HEK293 (cell line): ENCODE results near the gene ALDH8A1.

Experiments used
- CTCF ChIA-PET: fragments of 350-600 bp; formaldehyde crosslinking; extraction: SDS; loops from one replicate; lab custom pipeline; 2021; ENCODE audit warnings: antibody characterized with exemption; lab: Yijun Ruan, JAX
- POLR2A ChIA-PET: fragments of 300-600 bp; formaldehyde crosslinking; extraction: SDS; loops from one replicate; lab custom pipeline; 2020; ENCODE audit warnings: antibody characterized with exemption, inconsistent platforms; lab: Yijun Ruan, JAX
- H3K27ac ChIP-seq: fragments of 200-500 bp; sonication (Bioruptor generic); 2 replicates; pipeline ENCODE4 v1.5.1; 2014; ENCODE audit warnings: low read depth, low read length, control low read depth, inconsistent platforms; ENCODE audit errors: extremely low read depth
- H3K36me3 ChIP-seq, 2 experiments: fragments of 200-500 bp in 1 of 2; sonication (Bioruptor generic) in 1 of 2; 1 replicate in 1 of 2; 2 replicates in 1 of 2; pipeline ENCODE4 v1.5.1; 2014 to 2017; ENCODE audit warnings: inconsistent platforms in 2 of 2, low read length in 2 of 2; ENCODE audit not compliant: control insufficient read depth in 2 of 2, insufficient read depth in 1 of 2
- H3K4me1 ChIP-seq: fragments of 200-500 bp; sonication (Bioruptor generic); 2 replicates; pipeline ENCODE4 v1.5.1; 2014; ENCODE audit warnings: mild to moderate bottlenecking, low read length, inconsistent platforms; ENCODE audit not compliant: control insufficient read depth, insufficient read depth
- H3K4me3 ChIP-seq: 2 replicates; pipeline ENCODE4 v1.5.1; 2011; ENCODE audit warnings: low read depth, mild to moderate bottlenecking, control low read depth, low read length, moderate library complexity
- H3K9me3 ChIP-seq: fragments of 200-500 bp; sonication (Bioruptor generic); 2 replicates; pipeline ENCODE4 v1.5.1; 2014; ENCODE audit warnings: low read depth, low read length, inconsistent platforms; ENCODE audit not compliant: control insufficient read depth, insufficient read depth
- BCL6B ChIP-seq: fragments of 450-650 bp; formaldehyde crosslinking; IDR thresholded peaks from 2 replicates; pipeline ENCODE4 v1.5.1; 2017; ENCODE audit warnings: missing biosample characterization, missing genetic modification characterization
- PATZ1 ChIP-seq: fragments of 450-650 bp; formaldehyde crosslinking; IDR thresholded peaks from 2 replicates; pipeline ENCODE4 v1.5.1; 2016; ENCODE audit warnings: missing biosample characterization, missing genetic modification characterization
- PRDM1 ChIP-seq: fragments of 450-650 bp; formaldehyde crosslinking; IDR thresholded peaks from 2 replicates; pipeline ENCODE4; 2016; ENCODE audit warnings: missing biosample characterization, missing genetic modification characterization
- PRDM10 ChIP-seq: fragments of 450-650 bp; formaldehyde crosslinking; IDR thresholded peaks from 2 replicates; pipeline ENCODE4 v1.5.1; 2016; ENCODE audit warnings: missing biosample characterization, missing genetic modification characterization
- SCRT2 ChIP-seq: fragments of 450-650 bp; formaldehyde crosslinking; IDR thresholded peaks from 2 replicates; pipeline ENCODE4 v1.5.1; 2016; ENCODE audit warnings: missing biosample characterization, missing genetic modification characterization
- ZBTB1 ChIP-seq: fragments of 450-650 bp; formaldehyde crosslinking; IDR thresholded peaks from 2 replicates; pipeline ENCODE4 v1.5.1; 2016; ENCODE audit warnings: missing biosample characterization, missing genetic modification characterization
- ZNF114 ChIP-seq: fragments of 450-650 bp; formaldehyde crosslinking; IDR thresholded peaks from 2 replicates; pipeline ENCODE4 v1.5.0; 2017; ENCODE audit warnings: missing biosample characterization, missing genetic modification characterization
- ZNF16 ChIP-seq: fragments of 450-650 bp; formaldehyde crosslinking; IDR thresholded peaks from 2 replicates; pipeline ENCODE4 v1.5.1; 2016; ENCODE audit warnings: low read depth, missing biosample characterization, missing genetic modification characterization
- ZNF280D ChIP-seq: fragments of 450-650 bp; formaldehyde crosslinking; IDR thresholded peaks from 2 replicates; pipeline ENCODE4 v1.5.1; 2016; ENCODE audit warnings: missing biosample characterization, missing genetic modification characterization
- ZNF311 ChIP-seq: fragments of 450-650 bp; formaldehyde crosslinking; IDR thresholded peaks from 2 replicates; pipeline ENCODE4 v1.5.1; 2017; ENCODE audit warnings: missing biosample characterization, missing genetic modification characterization, borderline replicate concordance
- ZNF488 ChIP-seq: fragments of 450-650 bp; formaldehyde crosslinking; IDR thresholded peaks from 2 replicates; pipeline ENCODE4 v1.5.1; 2016; ENCODE audit warnings: missing biosample characterization, missing genetic modification characterization
- ZNF555 ChIP-seq: fragments of 450-650 bp; formaldehyde crosslinking; conservative IDR thresholded peaks from 2 replicates; pipeline ENCODE4 v1.5.1; 2017; ENCODE audit warnings: missing biosample characterization, mild to moderate bottlenecking, missing genetic modification characterization, inconsistent platforms
- ZNF558 ChIP-seq: fragments of 450-650 bp; formaldehyde crosslinking; IDR thresholded peaks from 2 replicates; pipeline ENCODE4 v1.5.1; 2016; ENCODE audit warnings: missing biosample characterization, missing genetic modification characterization
- ZNF600 ChIP-seq: fragments of 450-650 bp; formaldehyde crosslinking; IDR thresholded peaks from 2 replicates; pipeline ENCODE4 v1.5.1; 2016; ENCODE audit warnings: missing biosample characterization, missing genetic modification characterization
- ZNF624 ChIP-seq: fragments of 450-650 bp; formaldehyde crosslinking; IDR thresholded peaks from 2 replicates; pipeline ENCODE4 v1.5.1; 2017; ENCODE audit warnings: missing biosample characterization, missing genetic modification characterization
- ZNF629 ChIP-seq: fragments of 450-650 bp; formaldehyde crosslinking; IDR thresholded peaks from 2 replicates; pipeline ENCODE4 v1.5.1; 2017; ENCODE audit warnings: missing biosample characterization, missing genetic modification characterization
- ZNF654 ChIP-seq: fragments of 450-650 bp; formaldehyde crosslinking; IDR thresholded peaks from 2 replicates; pipeline ENCODE4 v1.5.1; 2016; ENCODE audit warnings: low read depth, missing biosample characterization, missing genetic modification characterization
- ZSCAN18 ChIP-seq: fragments of 450-650 bp; formaldehyde crosslinking; IDR thresholded peaks from 2 replicates; pipeline ENCODE4 v1.5.1; 2016; ENCODE audit warnings: missing biosample characterization, missing genetic modification characterization

The ALDH8A1 gene

GRCh38 chr6:134937426-134937825 is 12.5 kb downstream of the ALDH8A1 start:
- TF ChIP-seq ZNF280D (tag by site-specific recombination) (no peak), ZSCAN18 (tag by site-specific recombination) (no peak), ZNF629 (tag by site-specific recombination) (no peak), ZNF114 (tag by site-specific recombination) (no peak), BCL6B (tag by site-specific recombination) (no peak), SCRT2 (tag by site-specific recombination) (no peak), ZBTB1 (no peak), ZNF624 (tag by site-specific recombination) (no peak), ZNF558 (tag by site-specific recombination) (no peak), ZNF555 (tag by site-specific recombination) (no peak), PATZ1 (tag by site-specific recombination) (no peak), ZNF16 (tag by site-specific recombination) (no peak), ZNF600 (tag by site-specific recombination) (no peak), ZNF311 (tag by site-specific recombination) (no peak), ZNF654 (tag by site-specific recombination) (no peak), PRDM10 (tag by site-specific recombination) (no peak), ZNF488 (no peak), PRDM1 (tag by site-specific recombination) (no peak)
- no peak overlapping the region for H3K27ac ChIP-seq
- no peaks in the 10 kb centered on the region for H3K9me3 ChIP-seq
- H3K4me1 ChIP-seq = peaks cover 4% of the 10 kb centered on the region; the same call in 1 of the 2 replicates
- CTCF ChIA-PET = no interaction called here
- no peak overlapping the region for H3K4me3 ChIP-seq
- no peaks in the 10 kb centered on the region for H3K36me3 ChIP-seq
- POLR2A ChIA-PET = no interaction called here
